HG03457 (cell line): ENCODE results near the gene OR5F1.

Experiments used
- ATAC-seq: cut with Tn5 transposase; IDR thresholded peaks from one replicate; pipeline ENCODE4 v1.9.1; 2021; ENCODE audit warnings: moderate number of reproducible peaks; ENCODE audit not compliant: unreplicated experiment

The OR5F1 gene

GRCh38 chr11:55994525-55994924, at the start of gene OR5F1:
TSS of gene OR5F1 (minus strand) at chr11:55994625. CDS start at chr11:55994625, 0 bp downstream.
- no peak for ATAC-seq

DNA sequence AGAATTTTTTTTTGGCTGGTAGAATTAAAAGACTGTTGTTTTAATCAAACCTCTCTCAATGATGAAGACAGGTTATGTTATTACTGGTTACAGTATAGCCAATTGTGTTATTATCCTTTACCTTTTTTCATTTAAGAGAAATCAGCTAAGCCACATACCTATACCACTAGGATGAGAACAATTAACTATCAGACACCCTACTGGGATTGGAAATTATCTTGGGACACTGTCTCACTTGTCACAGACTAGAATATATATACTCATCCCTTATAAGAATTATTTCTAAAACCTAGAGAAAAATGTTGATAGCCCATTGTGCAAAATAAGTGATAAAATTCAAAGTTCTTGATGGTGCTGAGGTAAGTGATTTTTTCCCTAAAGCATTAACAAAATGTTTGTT, 32.9 kb upstream of the OR5F1 start, which contains the start of gene OR5AS1:
Gene OR5AS1 (plus strand): TSS at position 301 of the 400 bp plus-strand sequence. CDS start 2,765 bp downstream, outside the sequence.
- no peak for ATAC-seq

GRCh38 chr11:56013805-56014204, 19.4 kb upstream of the OR5F1 start:
- no peak for ATAC-seq

- ATAC-seq = no peak
These were observed 16.3 kb upstream of the OR5F1 start for GRCh38 chr11:56010716-56011115.

DNA sequence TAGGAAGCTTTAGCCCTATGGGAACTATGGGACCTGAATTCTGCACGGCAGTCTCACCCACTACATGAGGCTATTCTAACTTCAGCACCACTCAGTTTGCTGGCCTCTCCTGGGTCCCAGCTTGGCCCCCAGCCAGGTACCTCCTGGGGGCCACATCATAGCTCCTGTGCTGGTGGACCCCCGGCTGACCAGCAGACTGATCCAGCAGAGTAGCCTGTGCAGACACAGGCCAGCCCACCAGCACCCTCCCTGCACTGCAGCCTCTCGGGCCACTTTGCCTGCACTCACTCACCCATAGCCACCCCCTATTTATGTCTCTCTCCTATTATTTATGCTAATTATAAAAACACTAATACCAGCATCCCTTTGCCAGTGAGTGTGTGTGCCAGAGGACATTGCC, 23.5 kb downstream of the OR5F1 start:
- no peak for ATAC-seq

DNA sequence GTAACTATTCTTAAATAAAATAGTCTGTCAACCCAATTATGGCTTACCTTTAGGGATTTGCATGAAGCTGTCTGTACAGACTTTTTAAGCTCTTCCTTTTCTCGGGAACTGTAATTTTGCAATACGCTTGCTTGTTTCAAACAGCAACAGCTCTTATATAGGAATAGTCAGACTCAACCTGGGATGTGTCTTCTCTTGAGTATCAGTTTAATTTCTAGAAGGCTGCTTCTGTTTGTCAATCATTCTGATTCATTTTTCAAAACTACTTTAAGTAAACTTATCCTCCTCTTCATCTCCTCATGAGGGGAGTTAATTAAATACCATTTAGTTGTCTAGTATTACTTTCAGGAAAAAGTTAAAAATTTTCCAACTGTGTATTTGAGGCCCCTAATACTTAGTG, 24.6 kb downstream of the OR5F1 start, which contains the start of gene OR10AG1:
Gene OR10AG1 (minus strand): TSS at position 101 of the 400 bp plus-strand sequence. CDS start 38 bp downstream, at position 63.
- ATAC-seq = no peak

GRCh38 chr11:55967914-55968313, 26.5 kb downstream of the OR5F1 start:
- no peak for ATAC-seq

DNA sequence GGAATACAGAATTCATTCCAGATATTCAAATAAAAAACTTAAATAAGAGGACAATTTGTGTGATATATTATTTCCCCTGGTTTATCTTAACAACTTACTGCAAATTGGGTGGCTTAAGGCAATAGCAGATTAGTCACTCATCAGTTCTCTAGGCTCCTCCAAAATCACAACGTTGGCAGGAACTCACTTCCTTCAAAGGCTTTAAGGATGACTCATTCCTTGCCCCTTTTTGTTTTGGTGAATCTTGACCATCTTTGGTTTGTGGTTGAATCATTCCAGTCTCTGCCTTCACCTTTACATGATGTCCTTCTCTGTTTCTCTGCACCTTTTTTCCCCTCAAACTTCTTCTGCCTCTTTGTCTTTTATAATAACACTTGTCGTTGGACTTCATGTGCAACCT, 28.0 kb downstream of the OR5F1 start:
- no peak for ATAC-seq

DNA sequence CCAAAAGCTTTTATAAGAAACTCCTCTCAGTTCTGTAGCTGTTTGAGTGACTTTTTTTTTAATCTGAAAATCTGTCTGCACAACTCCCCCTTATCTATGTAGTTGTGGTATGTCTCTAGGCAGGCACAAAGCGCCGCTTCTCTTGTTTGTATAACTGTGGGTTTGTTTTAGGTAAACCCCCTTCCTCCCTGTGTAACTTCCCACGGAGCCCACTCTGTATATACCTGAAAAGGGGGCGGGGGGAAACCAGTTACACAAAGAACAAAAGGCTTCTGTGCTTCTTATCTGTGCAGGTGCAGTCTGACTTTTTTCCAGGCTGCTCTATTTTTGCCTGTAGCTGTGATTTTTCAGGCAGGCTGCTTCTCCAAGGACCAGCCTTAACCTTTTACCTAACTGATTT, 37.9 kb downstream of the OR5F1 start:
- ATAC-seq = no peak

GRCh38 chr11:55949330-55949729, 45.1 kb downstream of the OR5F1 start:
- ATAC-seq = no peak
